KOPT-K1 (cell line): ENCODE data around the gene DNAJA2.
"Not testable (repeated sequence)": the region's sequence is repeated elsewhere in the genome, so short reads cannot be mapped to it uniquely, and the experiment has no call there.

ENCODE experiments used
- H3K27ac ChIP-seq: fragments of 200-600 bp; sonication (generic); 2 replicates; pipeline ENCODE4 v1.5.1; 2016; ENCODE audit warnings: antibody characterized with exemption, mild to moderate bottlenecking, low read depth, low read length; ENCODE audit not compliant: poor library complexity, severe bottlenecking
- H3K36me3 ChIP-seq: fragments of 200-600 bp; sonication (generic); 2 replicates; pipeline ENCODE4 v1.5.1; 2017; ENCODE audit warnings: antibody characterized with exemption, mild to moderate bottlenecking, low read length, moderate library complexity; ENCODE audit not compliant: insufficient read depth
- H3K9me3 ChIP-seq: fragments of 200-600 bp; sonication (generic); 2 replicates; pipeline ENCODE4 v1.5.1; 2017; ENCODE audit warnings: antibody characterized with exemption, low read length, mild to moderate bottlenecking; ENCODE audit not compliant: insufficient read depth, poor library complexity, severe bottlenecking

DNAJA2 gene

GRCh38 chr16:46973207-46973995 lies at the start of gene DNAJA2:
TSS of gene DNAJA2 (minus strand) at chr16:46973674. CDS start at chr16:46973572, 102 bp downstream.
- peak within 1 kb of the TSS; percentile 84 for H3K27ac ChIP-seq
- no peaks in the 10 kb centered on the region for H3K9me3 ChIP-seq
- H3K36me3 ChIP-seq: peaks cover 37% of the 10 kb centered on the region

- H3K9me3 ChIP-seq: no peaks in the 10 kb centered on the region
- H3K36me3 ChIP-seq: no peaks in the 10 kb centered on the region
- H3K27ac ChIP-seq: no peak overlapping the region
Measured at GRCh38 chr16:47019568-47019967, 46.1 kb upstream of the DNAJA2 start.

- H3K9me3 ChIP-seq: no peaks in the 10 kb centered on the region
- H3K27ac ChIP-seq: no peak overlapping the region
- H3K36me3 ChIP-seq: no peaks in the 10 kb centered on the region
Measured at GRCh38 chr16:47018223-47018891, 44.9 kb upstream of the DNAJA2 start.

GRCh38 chr16:47017636-47018035 lies 44.2 kb upstream of the DNAJA2 start:
- no peak overlapping the region for H3K27ac ChIP-seq

GRCh38 chr16:47016700-47017133 lies 43.2 kb upstream of the DNAJA2 start:
- H3K27ac ChIP-seq: peak overlapping the region; percentile 52
- no peaks in the 10 kb centered on the region for H3K9me3 ChIP-seq

More at GRCh38 chr16:47017636-47018035, 44.2 kb upstream of the DNAJA2 start:
- Histone ChIP-seq H3K36me3 (no peaks in the 10 kb centered on the region), H3K9me3 (no peaks in the 10 kb centered on the region)

GRCh38 chr16:47013910-47014309 lies 40.4 kb upstream of the DNAJA2 start:
- Histone ChIP-seq H3K27ac (no peak overlapping the region), H3K36me3 (no peaks in the 10 kb centered on the region), H3K9me3 (no peaks in the 10 kb centered on the region)

More at GRCh38 chr16:47016700-47017133, 43.2 kb upstream of the DNAJA2 start:
- H3K36me3 ChIP-seq: no peaks in the 10 kb centered on the region

- Histone ChIP-seq H3K9me3 (no peaks in the 10 kb centered on the region), H3K27ac (no peak overlapping the region), H3K36me3 (no peaks in the 10 kb centered on the region)
Measured at GRCh38 chr16:47013172-47013571, 39.7 kb upstream of the DNAJA2 start.

- H3K27ac ChIP-seq, H3K9me3 ChIP-seq, H3K36me3 ChIP-seq: not testable (repeated sequence)
Measured at GRCh38 chr16:47010812-47011211, 37.3 kb upstream of the DNAJA2 start.

GRCh38 chr16:47008612-47009011 lies 35.1 kb upstream of the DNAJA2 start:
- Histone ChIP-seq H3K36me3 (no peaks in the 10 kb centered on the region), H3K27ac (no peak overlapping the region), H3K9me3 (no peaks in the 10 kb centered on the region)

- Histone ChIP-seq H3K27ac (no peak overlapping the region), H3K9me3 (no peaks in the 10 kb centered on the region), H3K36me3 (no peaks in the 10 kb centered on the region)
Measured at GRCh38 chr16:47008174-47008573, 34.7 kb upstream of the DNAJA2 start.

- no peaks in the 10 kb centered on the region for H3K36me3 ChIP-seq
- H3K27ac ChIP-seq: no peak overlapping the region
- no peaks in the 10 kb centered on the region for H3K9me3 ChIP-seq
Measured at GRCh38 chr16:47004652-47005051, 31.2 kb upstream of the DNAJA2 start.

GRCh38 chr16:47000066-47000465 lies 26.6 kb upstream of the DNAJA2 start:
- H3K36me3 ChIP-seq, H3K9me3 ChIP-seq, H3K27ac ChIP-seq: not testable (repeated sequence)

- Histone ChIP-seq H3K27ac (no peak overlapping the region), H3K36me3 (no peaks in the 10 kb centered on the region), H3K9me3 (peaks cover 5% of the 10 kb centered on the region)
Measured at GRCh38 chr16:46997844-46998243, 24.4 kb upstream of the DNAJA2 start.

GRCh38 chr16:46996952-46997458 lies 23.5 kb upstream of the DNAJA2 start:
- H3K9me3 ChIP-seq: peaks cover 14% of the 10 kb centered on the region

GRCh38 chr16:46996391-46996790 lies 22.9 kb upstream of the DNAJA2 start:
- no peaks in the 10 kb centered on the region for H3K36me3 ChIP-seq
- peaks cover 20% of the 10 kb centered on the region for H3K9me3 ChIP-seq
- H3K27ac ChIP-seq: no peak overlapping the region

More at GRCh38 chr16:46996952-46997458, 23.5 kb upstream of the DNAJA2 start:
- H3K36me3 ChIP-seq: no peaks in the 10 kb centered on the region
- H3K27ac ChIP-seq: no peak overlapping the region
